Thymus (tissue), 11 donors: ENCODE results near the gene CD247. TPM values are rescaled to one million over a fixed set of nuclear protein-coding genes. Genes with fewer than 3 reads are reported as not detected.

Source experiments
- DNase-seq, 9 donors: peaks; one replicate each; pipeline ENCODE4 v3.0.0-alpha.2; 2013; ENCODE audit warnings: low spot score in 9 of 9, low read depth in 6 of 9, missing footprints in 1 of 9
- H3K27ac ChIP-seq, 2 donors: one replicate each; pipeline ENCODE4 v1.5.1; 2013; ENCODE audit warnings: control low read depth in 1 of 2, low read depth in 1 of 2, low read length in 1 of 2, mild to moderate bottlenecking in 1 of 2, moderate library complexity in 1 of 2
- H3K27me3 ChIP-seq, 2 donors: one replicate each; pipeline ENCODE4 v1.5.1; 2013; ENCODE audit warnings: low read length in 1 of 2; ENCODE audit not compliant: control insufficient read depth in 2 of 2, insufficient read depth in 1 of 2
- H3K36me3 ChIP-seq, 2 donors: one replicate each; pipeline ENCODE4 v1.5.1; 2013; ENCODE audit warnings: low read length in 1 of 2, mild to moderate bottlenecking in 1 of 2, moderate library complexity in 1 of 2; ENCODE audit not compliant: control insufficient read depth in 2 of 2, insufficient read depth in 2 of 2
- H3K4me1 ChIP-seq, 2 donors: one replicate each; pipeline ENCODE4 v1.5.1; 2013; ENCODE audit warnings: low read length in 2 of 2; ENCODE audit not compliant: control insufficient read depth in 2 of 2, insufficient read depth in 2 of 2
- H3K4me3 ChIP-seq, 2 donors: one replicate each; pipeline ENCODE4 v1.5.1; 2013; ENCODE audit warnings: low read length in 2 of 2, control low read depth in 1 of 2, mild to moderate bottlenecking in 1 of 2
- H3K9me3 ChIP-seq, 2 donors: one replicate each; pipeline ENCODE4 v1.5.1; 2013; ENCODE audit warnings: low read length in 1 of 2, mild to moderate bottlenecking in 1 of 2; ENCODE audit not compliant: control insufficient read depth in 2 of 2, insufficient read depth in 1 of 2
- WGBS: extraction: QIAGEN DNeasy Blood & Tissue Kit; methylation state at CpG from one replicate; pipeline ENCODE4 v1.1.7; 2013; 5-methylcytosine and 5-hydroxymethylcytosine counted together
- polyA plus RNA-seq: library from polyadenylated mRNA; stranded (reverse); fragments of 200-250 nt; gene quantifications from one replicate; pipeline ENCODE4 v1.2.3, GENCODE V29; 2013
- total RNA-seq: library from RNA; stranded (reverse); fragments of 120-200 nt; gene quantifications from one replicate; pipeline ENCODE4 v1.2.4, GENCODE V29; 2013
- donor health status: healthy.

The CD247 gene
- total and polyA plus RNA-seq, 2 donors = 114 to 252 TPM

DNA sequence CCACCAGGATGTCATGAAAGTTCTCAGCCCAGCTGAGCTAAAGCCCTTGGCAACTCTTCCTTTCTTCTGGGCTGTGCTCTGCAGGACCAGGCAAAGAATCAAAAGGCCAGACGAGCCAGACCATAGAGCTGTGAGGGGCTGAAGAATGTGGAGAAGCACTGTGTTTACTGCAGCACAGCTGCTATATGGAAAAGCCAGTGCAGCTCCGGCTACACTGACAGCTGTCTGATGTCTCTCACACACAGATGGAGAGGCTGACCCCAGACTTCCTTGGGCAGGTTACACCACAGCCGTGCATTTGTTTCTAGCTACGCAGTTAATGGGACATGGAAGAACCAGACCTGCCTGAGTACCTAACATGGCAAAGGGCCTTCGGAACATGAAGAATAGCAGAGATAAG, 40.3 kb downstream of the CD247 start:
- H3K4me1 ChIP-seq = peaks cover 57 to 92% of the 10 kb centered on the region in 2 donors
- DNase-seq = peak in 3 of 9 donors; percentile 34 to 70 (median 41)

DNA sequence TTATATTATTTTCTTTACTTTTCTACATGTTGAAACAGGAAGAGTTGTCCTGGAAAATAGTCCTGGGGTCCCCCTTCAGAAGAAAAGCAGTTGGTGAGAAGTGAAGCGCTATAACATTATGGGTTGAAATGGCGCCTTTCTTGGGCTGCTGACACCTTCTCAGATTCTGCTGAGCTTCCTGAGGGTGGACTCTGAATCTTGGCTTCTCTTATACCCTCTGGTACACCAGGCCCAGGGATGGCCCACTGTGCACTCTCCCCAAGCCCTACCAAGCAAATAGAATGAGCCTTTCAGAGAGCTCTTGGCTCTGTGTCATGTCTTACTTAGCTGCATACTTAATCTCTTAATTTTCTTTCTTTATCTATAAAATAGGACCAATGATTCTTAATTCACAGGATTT, 42.3 kb downstream of the CD247 start:
- no peak for DNase-seq
- Histone ChIP-seq H3K9me3 (no peaks in the 10 kb centered on the region), H3K4me1 (peaks cover 57 to 88% of the 10 kb centered on the region in 2 donors), H3K4me3 (no peak overlapping the region), H3K27me3 (no peaks in the 10 kb centered on the region), H3K36me3 (peaks cover 11 to 43% of the 10 kb centered on the region in 2 donors), H3K27ac (peak overlapping the region; percentile 1 to 98)
- 98% methylated on average over 2 of the region's 2 CpGs for WGBS

More for the DNA sequence above, 40.3 kb downstream of the CD247 start:
- Histone ChIP-seq H3K9me3 (peaks cover 0 to 3% of the 10 kb centered on the region in 2 donors), H3K27ac (peak overlapping the region; percentile 76 to 98), H3K4me3 (no peak overlapping the region), H3K36me3 (peaks cover 16 to 52% of the 10 kb centered on the region in 2 donors), H3K27me3 (no peaks in the 10 kb centered on the region)
- 25% methylated on average over 5 of the region's 5 CpGs for WGBS

DNA sequence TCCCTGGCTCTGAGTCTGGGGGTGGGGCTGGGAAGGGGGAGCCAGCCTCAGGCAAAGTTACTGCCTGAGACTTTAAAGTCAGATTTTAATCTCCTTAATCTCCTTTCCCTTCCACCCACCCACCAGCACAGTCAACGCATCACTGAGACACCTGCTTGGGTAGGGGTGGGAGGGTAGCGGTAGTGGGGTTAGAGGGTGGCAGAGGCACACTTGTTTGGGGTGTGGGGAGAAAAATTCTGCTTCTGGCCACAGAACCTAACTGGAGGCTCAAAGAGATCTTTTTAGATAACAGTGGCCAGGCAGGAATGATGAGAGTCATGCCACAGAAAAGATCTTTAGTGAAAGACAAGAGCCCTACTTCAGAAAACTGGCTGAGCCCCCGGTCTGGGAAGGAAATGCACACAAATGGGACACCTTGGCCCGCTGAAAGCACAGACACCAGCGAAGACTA, 44.1 kb downstream of the CD247 start:
- Histone ChIP-seq H3K9me3 (no peaks in the 10 kb centered on the region), H3K36me3 (peaks cover 3 to 32% of the 10 kb centered on the region in 2 donors), H3K27me3 (no peaks in the 10 kb centered on the region), H3K27ac (peak overlapping the region; percentile 94 to 98), H3K4me1 (peaks cover 52 to 81% of the 10 kb centered on the region in 2 donors), H3K4me3 (peak overlapping the region; percentile 38 to 44)
- DNase-seq = peak in 6 of 9 donors; percentile 70 to 91 (median 84)
- 8% methylated on average over 5 of the region's 5 CpGs for WGBS

DNA sequence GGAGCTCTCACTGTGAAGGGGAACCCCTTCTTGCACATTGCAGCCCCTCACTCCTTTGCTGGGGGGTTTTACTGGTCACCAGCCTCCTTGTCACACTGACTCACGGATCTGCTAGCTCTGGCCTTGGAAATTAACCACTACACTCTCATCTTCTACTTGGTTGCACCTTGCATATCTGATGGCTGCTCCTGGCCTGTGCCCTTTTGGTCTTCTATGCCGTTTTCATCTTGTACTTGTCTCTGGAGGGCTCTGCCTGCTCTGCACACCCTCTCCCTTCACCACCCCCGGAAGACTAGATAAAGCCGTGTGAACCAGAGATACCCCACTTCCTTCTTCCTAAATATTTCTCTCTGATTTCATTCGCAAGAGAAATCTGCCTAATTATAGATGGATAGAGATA, 44.6 kb downstream of the CD247 start:
- peak in 1 of 9 donors; percentile 71 for DNase-seq
- Histone ChIP-seq H3K4me3 (peak overlapping the region; percentile 38 to 44), H3K4me1 (peaks cover 52 to 82% of the 10 kb centered on the region in 2 donors), H3K27me3 (no peaks in the 10 kb centered on the region), H3K36me3 (peaks cover 3 to 30% of the 10 kb centered on the region in 2 donors), H3K27ac (peak overlapping the region; percentile 94 to 98), H3K9me3 (no peaks in the 10 kb centered on the region)
- 3% methylated on average over 5 of the region's 5 CpGs for WGBS

DNA sequence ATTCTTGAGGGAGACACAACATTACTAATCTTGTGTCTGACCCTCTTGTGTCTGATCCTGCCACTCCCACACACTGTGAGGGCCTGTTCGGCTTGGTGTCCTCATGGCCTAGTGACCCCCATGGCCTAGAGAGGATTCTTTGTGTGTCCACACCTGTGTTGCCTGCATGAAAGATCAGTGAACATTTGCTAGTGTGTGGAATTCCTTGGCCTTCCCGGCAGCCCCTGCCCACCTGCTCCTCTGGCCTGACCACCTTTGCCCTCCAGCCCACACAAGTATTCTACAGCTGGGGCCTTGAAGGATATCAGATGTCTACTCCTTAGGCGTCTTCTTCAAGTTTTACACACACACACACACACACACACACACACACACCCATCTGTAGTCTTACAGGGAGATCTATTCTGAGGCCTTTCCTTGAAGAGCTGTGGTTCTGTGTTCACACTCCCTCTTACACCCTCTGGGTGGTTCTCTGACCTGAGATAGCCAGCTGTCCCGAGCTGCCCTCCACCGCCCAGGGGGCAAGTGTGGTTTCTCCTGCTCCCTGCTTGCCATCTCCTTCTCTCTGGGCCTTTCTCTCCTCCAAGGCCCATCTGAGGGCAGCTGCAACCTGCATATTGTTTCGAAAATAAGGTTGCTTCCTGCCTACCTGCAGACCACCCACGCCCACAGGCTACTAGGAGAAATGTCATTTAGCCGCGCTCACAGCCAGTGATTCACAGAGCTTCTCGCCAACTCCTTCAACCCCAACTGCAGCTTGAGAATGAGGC, 45.4 kb downstream of the CD247 start:
- no peaks in the 10 kb centered on the region for H3K27me3 ChIP-seq
- peak in 4 of 9 donors; percentile 37 to 68 (median 44) for DNase-seq
- peak overlapping the region; percentile 38 to 44 for H3K4me3 ChIP-seq
- H3K4me1 ChIP-seq = peaks cover 49 to 82% of the 10 kb centered on the region in 2 donors
- H3K9me3 ChIP-seq = no peaks in the 10 kb centered on the region
- 46% methylated on average over 10 of the region's 10 CpGs for WGBS
- H3K27ac ChIP-seq = peak overlapping the region; percentile 94 to 98
- H3K36me3 ChIP-seq = peaks cover 3 to 24% of the 10 kb centered on the region in 2 donors

DNA sequence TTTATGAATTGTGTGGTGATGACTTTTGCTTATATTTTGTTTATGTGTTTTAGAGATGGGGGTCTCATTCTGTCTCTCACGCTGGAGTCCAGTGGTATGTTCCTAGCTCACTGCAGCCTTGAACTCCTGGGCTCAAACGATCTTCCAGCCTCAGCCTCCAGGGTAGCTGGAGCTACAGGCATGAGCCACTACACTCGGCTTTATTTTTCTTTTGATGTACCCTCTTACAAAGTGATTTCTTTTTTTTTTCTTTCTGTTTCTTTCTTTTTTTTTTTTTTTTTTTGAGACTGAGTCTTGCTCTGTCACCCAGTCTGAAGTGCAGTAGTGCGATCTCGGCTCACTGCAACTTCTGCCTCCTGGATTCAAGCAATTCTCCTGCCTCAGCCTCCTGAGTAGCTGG, 46.8 kb downstream of the CD247 start:
- DNase-seq = no peak
- 26% methylated on average over 5 of the region's 5 CpGs for WGBS
- peaks cover 9 to 22% of the 10 kb centered on the region in 2 donors for H3K36me3 ChIP-seq
- peaks cover 40 to 76% of the 10 kb centered on the region in 2 donors for H3K4me1 ChIP-seq
- H3K27ac ChIP-seq = peak overlapping the region; percentile 25 to 66
- no peaks in the 10 kb centered on the region for H3K27me3 ChIP-seq
- no peaks in the 10 kb centered on the region for H3K9me3 ChIP-seq
- H3K4me3 ChIP-seq = no peak overlapping the region

DNA sequence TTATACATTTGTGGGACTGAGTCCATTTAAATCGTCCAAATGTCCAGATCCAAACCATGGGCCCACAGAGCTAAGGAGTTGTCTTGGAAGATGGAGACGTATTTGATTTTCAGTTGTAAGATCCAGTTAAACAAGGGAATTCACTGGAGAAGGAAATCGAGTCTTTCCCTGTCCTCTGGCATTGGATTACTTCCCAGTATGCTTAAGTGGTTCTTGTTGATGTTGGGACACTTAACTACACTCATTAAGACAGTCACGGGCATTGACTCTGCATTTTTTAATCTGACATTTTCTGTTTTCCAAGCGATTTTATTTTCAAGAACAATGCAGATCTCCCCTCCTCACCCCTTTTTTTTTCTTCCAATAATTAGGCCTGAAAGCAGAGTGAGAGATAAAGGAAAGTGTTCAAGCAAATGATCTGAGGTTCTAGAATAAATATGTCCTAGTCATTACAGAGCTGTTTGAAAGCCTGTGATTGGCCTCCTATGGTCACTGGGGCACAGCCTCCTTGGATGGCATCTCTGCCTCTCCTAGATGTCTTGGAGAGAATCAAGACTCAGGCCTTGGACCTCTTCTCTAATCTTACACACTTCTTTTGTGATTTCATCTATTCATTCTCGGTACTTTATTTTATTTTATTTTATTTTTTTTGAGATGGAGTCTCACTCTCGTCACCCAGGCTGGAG, 48.9 kb downstream of the CD247 start:
- WGBS = 95% methylated on average over 7 of the region's 7 CpGs

DNA sequence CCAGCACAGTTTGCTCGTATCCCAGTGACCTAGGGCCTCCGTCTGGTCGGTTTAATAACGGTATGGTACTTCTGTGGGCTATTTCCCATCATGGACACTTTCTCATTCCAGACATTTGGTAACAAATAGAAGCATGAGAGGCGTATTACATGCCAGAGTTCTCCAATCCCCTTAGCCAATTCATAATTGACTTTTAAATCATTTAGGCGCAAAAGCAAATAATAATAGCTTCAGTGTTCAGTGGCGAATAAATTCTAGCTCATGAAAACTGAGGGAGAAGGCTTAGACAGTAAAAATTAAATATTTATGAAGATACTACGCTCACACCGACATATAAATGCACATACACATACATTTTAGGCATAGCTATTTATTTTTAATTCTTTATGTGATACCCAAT, 50.6 kb downstream of the CD247 start:
- Histone ChIP-seq H3K27me3 (no peaks in the 10 kb centered on the region), H3K4me1 (peaks cover 28 to 59% of the 10 kb centered on the region in 2 donors), H3K36me3 (peaks cover 13 to 44% of the 10 kb centered on the region in 2 donors), H3K27ac (no peak overlapping the region), H3K9me3 (no peaks in the 10 kb centered on the region), H3K4me3 (no peak overlapping the region)
- WGBS = 91% methylated on average over 9 of the region's 9 CpGs
- no peak for DNase-seq

More for the DNA sequence above, 48.9 kb downstream of the CD247 start:
- H3K4me1 ChIP-seq = peaks cover 38 to 67% of the 10 kb centered on the region in 2 donors
- DNase-seq = no peak
- no peaks in the 10 kb centered on the region for H3K9me3 ChIP-seq
- H3K27ac ChIP-seq = peak overlapping the region in 1 of 2 donors; percentile 39
- H3K27me3 ChIP-seq = no peaks in the 10 kb centered on the region
- H3K4me3 ChIP-seq = no peak overlapping the region
- peaks cover 9 to 28% of the 10 kb centered on the region in 2 donors for H3K36me3 ChIP-seq
